Nephron (organoid): ENCODE results near the gene LRRC49.

Experiments used
- H3K27ac Mint-ChIP-seq, 3 experiments: 2 replicates each; pipeline ENCODE4 v1.8.0; 2020; ENCODE audit warnings: mixed read lengths in 3 of 3, mild to moderate bottlenecking in 2 of 3, moderate library complexity in 1 of 3
- H3K27me3 Mint-ChIP-seq: 2 replicates; pipeline ENCODE4 v1.8.0; 2021; ENCODE audit warnings: low read depth, mild to moderate bottlenecking, moderate library complexity, mixed read lengths
- H3K36me3 Mint-ChIP-seq: 2 replicates; pipeline ENCODE4 v1.8.0; 2020; ENCODE audit warnings: low read depth, mixed read lengths
- H3K4me1 Mint-ChIP-seq: 2 replicates; pipeline ENCODE4 v1.8.0; 2020; ENCODE audit warnings: mixed read lengths
- H3K4me3 Mint-ChIP-seq, 3 experiments: 2 replicates each; pipeline ENCODE4 v1.8.0; 2020; ENCODE audit warnings: mild to moderate bottlenecking in 3 of 3, mixed read lengths in 3 of 3, moderate library complexity in 2 of 3
- H3K9me3 Mint-ChIP-seq: 2 replicates; pipeline ENCODE4 v1.8.0; 2020; ENCODE audit warnings: mixed read lengths
- TF ChIP-seq, protein P1 (sequence below), 3 experiments: fragments of 200-600 bp; sonication (generic); IDR thresholded peaks; one replicate each; pipeline ENCODE4 v1.5.0; 2021; ENCODE audit warnings: antibody characterized with exemption in 3 of 3; ENCODE audit not compliant: unreplicated experiment in 3 of 3

Gene LRRC49

DNA sequence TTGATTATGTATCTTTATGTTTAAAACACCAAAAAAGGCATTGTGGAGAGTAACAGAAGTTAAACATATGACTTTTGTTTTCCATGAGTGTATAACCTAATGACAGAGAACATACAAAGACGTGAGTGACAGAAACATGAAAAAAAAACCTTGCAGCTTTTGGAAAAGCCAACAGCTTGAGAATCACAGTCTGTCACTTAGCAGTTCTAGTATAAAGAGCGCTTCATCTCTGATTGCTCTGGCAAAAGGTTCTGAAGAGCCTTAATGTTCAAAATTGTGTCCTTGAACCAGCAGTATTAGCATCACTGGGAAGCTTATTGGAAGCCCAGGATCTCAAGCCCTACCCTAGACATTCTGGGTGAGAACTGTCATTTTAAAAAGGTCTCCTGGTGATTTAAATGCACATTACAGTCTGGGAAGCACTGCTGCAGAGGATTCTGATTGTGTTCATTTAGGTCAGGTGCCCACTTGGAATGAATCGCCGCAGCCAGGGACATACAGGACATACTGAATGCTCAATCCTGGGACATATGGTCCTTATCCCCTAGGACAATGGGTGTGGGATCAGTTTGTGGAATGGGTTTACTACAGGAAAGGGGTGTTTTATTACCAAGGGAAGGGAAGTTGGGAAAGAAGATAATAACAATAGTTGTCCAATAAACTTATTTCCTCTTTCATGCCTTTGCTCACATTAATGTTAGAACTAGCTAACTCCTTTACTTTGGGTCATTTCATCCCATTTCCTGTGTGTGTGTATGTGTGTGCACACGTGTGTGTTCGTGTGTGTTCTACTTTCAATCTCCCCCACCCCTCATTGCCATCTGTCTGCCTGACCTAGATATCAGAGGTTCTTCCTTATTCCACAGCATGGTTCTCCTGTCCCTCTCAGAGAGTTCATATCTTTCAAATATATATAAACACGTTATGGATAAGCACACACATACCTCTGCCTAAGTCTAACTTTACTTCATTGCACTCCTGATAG, 55.0 kb downstream of the LRRC49 start:
- TF ChIP-seq, protein P1, sequence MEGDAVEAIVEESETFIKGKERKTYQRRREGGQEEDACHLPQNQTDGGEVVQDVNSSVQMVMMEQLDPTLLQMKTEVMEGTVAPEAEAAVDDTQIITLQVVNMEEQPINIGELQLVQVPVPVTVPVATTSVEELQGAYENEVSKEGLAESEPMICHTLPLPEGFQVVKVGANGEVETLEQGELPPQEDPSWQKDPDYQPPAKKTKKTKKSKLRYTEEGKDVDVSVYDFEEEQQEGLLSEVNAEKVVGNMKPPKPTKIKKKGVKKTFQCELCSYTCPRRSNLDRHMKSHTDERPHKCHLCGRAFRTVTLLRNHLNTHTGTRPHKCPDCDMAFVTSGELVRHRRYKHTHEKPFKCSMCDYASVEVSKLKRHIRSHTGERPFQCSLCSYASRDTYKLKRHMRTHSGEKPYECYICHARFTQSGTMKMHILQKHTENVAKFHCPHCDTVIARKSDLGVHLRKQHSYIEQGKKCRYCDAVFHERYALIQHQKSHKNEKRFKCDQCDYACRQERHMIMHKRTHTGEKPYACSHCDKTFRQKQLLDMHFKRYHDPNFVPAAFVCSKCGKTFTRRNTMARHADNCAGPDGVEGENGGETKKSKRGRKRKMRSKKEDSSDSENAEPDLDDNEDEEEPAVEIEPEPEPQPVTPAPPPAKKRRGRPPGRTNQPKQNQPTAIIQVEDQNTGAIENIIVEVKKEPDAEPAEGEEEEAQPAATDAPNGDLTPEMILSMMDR (IDR thresholded peaks at IDR 0.05; ENCODE audit: unreplicated experiment in 3 of 3), result no peak
- no peak overlapping the region for H3K4me3 Mint-ChIP-seq
- H3K9me3 Mint-ChIP-seq, result peaks cover 25% of the 10 kb centered on the region
- peaks cover 13% of the 10 kb centered on the region for H3K4me1 Mint-ChIP-seq
- no peak overlapping the region for H3K27ac Mint-ChIP-seq
- peaks cover 14% of the 10 kb centered on the region for H3K36me3 Mint-ChIP-seq
- no peaks in the 10 kb centered on the region for H3K27me3 Mint-ChIP-seq

DNA sequence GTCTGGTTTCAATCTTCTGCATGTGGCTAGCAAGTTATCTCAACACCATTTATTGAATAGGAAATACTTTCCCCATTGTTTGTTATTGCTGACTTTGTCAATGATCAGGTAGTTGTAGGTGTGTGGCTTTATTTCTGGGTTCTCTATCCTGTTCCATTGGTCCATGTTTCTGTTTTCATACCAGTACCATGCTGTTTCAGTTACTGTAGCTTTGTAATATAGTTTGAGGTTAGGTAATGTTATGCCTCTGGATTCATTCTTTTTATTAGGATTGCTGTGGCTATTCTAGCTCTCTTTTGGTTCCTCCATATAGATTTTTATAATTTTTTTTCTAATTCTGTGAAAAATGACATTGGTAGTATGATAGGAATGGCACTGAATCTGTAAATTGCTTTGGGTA, 58.3 kb downstream of the LRRC49 start:
- no peaks in the 10 kb centered on the region for H3K4me1 Mint-ChIP-seq
- TF ChIP-seq, protein P1 (IDR thresholded peaks at IDR 0.05; ENCODE audit: unreplicated experiment in 3 of 3), result no peak

DNA sequence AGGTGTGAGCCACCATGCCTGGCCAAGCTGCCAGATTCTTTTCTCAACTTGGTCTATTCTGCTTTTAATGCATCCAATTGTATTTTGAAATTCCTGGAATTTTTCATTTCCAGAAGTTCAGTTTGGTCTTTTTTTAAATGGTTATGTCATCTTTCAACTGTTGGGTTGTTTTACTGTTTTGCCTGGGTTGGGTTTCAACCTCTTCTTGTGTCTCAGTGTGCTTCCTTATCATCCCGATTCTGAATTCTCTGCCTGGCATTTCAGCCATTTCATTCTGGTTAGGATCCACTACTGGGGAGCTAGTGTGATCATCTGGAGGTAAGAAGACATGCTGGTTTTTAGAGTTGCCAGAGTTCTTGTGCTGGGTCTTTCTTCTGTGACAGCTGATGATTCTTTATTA, 61.5 kb downstream of the LRRC49 start:
- Mint-ChIP-seq H3K27ac (no peak overlapping the region), H3K9me3 (peaks cover 29% of the 10 kb centered on the region), H3K4me1 (no peaks in the 10 kb centered on the region), H3K36me3 (peaks cover 14% of the 10 kb centered on the region), H3K4me3 (no peak overlapping the region), H3K27me3 (no peaks in the 10 kb centered on the region)
- TF ChIP-seq, protein P1 (IDR thresholded peaks at IDR 0.05; ENCODE audit: unreplicated experiment in 3 of 3), result no peak

More for the DNA sequence above, 58.3 kb downstream of the LRRC49 start:
- Mint-ChIP-seq H3K4me3 (no peak overlapping the region), H3K36me3 (peaks cover 14% of the 10 kb centered on the region), H3K27me3 (no peaks in the 10 kb centered on the region), H3K9me3 (peaks cover 29% of the 10 kb centered on the region), H3K27ac (no peak overlapping the region)

DNA sequence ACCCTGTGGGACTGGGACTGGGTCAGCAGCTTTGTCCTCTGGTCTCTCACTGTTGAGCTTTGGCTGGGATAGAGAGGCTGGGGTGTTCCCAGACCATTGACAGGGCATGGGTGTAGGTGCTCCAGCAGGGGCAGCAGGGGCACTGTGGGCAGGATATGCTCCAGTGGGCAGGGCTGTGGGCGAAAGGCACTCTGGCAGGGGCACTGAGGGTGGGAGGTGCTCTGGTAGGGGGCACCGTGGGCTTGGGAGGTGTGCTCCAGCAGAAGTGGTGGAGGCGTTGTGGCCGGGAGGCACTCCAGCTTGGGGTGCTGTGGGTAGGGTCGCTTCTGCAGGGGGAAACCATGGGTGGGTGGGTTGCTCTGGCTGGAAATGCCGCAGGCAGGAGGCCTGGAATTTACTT, 62.1 kb downstream of the LRRC49 start:
- H3K4me1 Mint-ChIP-seq, result no peaks in the 10 kb centered on the region

DNA sequence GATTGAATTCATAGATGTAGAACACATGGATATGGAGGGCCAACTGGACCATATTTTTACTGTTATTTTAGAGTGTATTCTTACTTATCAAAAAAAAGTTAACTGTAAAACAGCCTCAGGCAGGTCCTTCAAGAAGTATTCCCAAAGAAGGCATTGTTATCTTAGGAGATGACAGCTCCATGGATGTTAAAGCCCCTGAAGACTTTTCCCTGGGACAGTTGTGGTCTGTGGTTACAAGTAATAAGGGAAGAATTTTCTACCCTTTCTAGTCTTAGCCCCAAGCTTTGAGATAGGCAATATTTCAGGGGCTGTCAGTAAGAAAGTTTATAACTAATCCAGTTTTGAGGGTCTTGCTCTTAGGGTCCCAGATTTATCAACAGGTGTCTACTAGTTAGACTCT, 62.5 kb downstream of the LRRC49 start:
- H3K9me3 Mint-ChIP-seq, result peaks cover 29% of the 10 kb centered on the region
- no peaks in the 10 kb centered on the region for H3K4me1 Mint-ChIP-seq
- H3K27me3 Mint-ChIP-seq, result no peaks in the 10 kb centered on the region
- H3K36me3 Mint-ChIP-seq, result peaks cover 13% of the 10 kb centered on the region
- TF ChIP-seq, protein P1 (IDR thresholded peaks at IDR 0.05; ENCODE audit: unreplicated experiment in 3 of 3), result no peak
- no peak overlapping the region for H3K4me3 Mint-ChIP-seq
- H3K27ac Mint-ChIP-seq, result no peak overlapping the region

More for the DNA sequence above, 62.1 kb downstream of the LRRC49 start:
- Mint-ChIP-seq H3K4me3 (no peak overlapping the region), H3K9me3 (peaks cover 31% of the 10 kb centered on the region), H3K27me3 (no peaks in the 10 kb centered on the region), H3K27ac (no peak overlapping the region), H3K36me3 (peaks cover 14% of the 10 kb centered on the region)
- TF ChIP-seq, protein P1 (IDR thresholded peaks at IDR 0.05; ENCODE audit: unreplicated experiment in 3 of 3), result no peak
